MG63 (cell line): ENCODE results near the gene IDH2. TPM values are rescaled to one million over a fixed set of nuclear protein-coding genes. Genes with fewer than 3 reads are reported as not detected.
"Not testable (repeated sequence)": the region's sequence is repeated elsewhere in the genome, so short reads cannot be mapped to it uniquely, and the experiment has no call there.

Experiments
- DNase-seq: peaks from one replicate; pipeline ENCODE4 v3.0.0-alpha.2; 2020
- H3K27me3 ChIP-seq: fragments of 250-450 bp; sonication (Bioruptor Pico); 2 replicates; pipeline ENCODE4 v1.5.1; 2020; ENCODE audit warnings: mild to moderate bottlenecking, moderate library complexity
- H3K36me3 ChIP-seq: fragments of 250-450 bp; sonication (Bioruptor Pico); 2 replicates; pipeline ENCODE4 v1.5.1; 2020; ENCODE audit warnings: mild to moderate bottlenecking, moderate library complexity
- H3K4me3 ChIP-seq: fragments of 250-450 bp; sonication (Bioruptor Pico); 2 replicates; pipeline ENCODE4 v1.5.1; 2020; ENCODE audit warnings: mild to moderate bottlenecking, moderate library complexity
- H3K9me3 ChIP-seq: fragments of 250-450 bp; sonication (Bioruptor Pico); 2 replicates; pipeline ENCODE4 v1.5.1; 2020; ENCODE audit warnings: mild to moderate bottlenecking, moderate library complexity
- total RNA-seq: library from RNA; depleted of rRNA; stranded (reverse); fragments of >200 nt; shearing (Covaris generic); gene quantifications from 2 replicates; pipeline ENCODE4 v1.2.3, GENCODE V29; 2014; ENCODE audit warnings: low replicate concordance

Gene IDH2
- total RNA-seq, 1 experiment from 2014 or later: 57.2 TPM

GRCh38 chr15:90078965-90079364, 23.3 kb downstream of the IDH2 start:
- H3K36me3 ChIP-seq: peaks cover 26% of the 10 kb centered on the region
- no peak overlapping the region for H3K4me3 ChIP-seq
- no peaks in the 10 kb centered on the region for H3K27me3 ChIP-seq
- no peak for DNase-seq
- H3K9me3 ChIP-seq: no peaks in the 10 kb centered on the region

DNA sequence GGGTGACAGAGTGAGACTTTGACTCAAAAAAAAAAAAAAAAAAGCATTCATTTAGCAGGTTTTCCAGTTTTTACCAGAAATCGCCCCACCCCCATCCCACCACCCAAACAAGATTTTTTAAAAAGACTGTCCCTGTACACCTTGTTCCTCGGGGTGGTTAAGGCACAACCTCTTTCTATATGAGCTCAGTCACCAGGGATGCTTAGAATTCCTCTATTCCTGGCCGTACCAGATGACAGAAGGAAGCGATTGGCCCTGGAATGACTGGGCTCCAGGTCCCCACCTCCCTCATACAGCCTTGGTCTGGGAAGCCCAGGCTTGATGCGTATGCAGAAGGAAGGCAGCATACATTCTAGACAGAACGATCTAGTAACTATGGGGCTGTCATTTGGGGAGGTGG, 25.6 kb downstream of the IDH2 start:
- H3K4me3 ChIP-seq: no peak overlapping the region
- no peaks in the 10 kb centered on the region for H3K27me3 ChIP-seq
- no peaks in the 10 kb centered on the region for H3K9me3 ChIP-seq
- DNase-seq: no peak
- peaks cover 32% of the 10 kb centered on the region for H3K36me3 ChIP-seq

GRCh38 chr15:90075420-90076289, 26.6 kb downstream of the IDH2 start:
- DNase-seq: no peak
- Histone ChIP-seq H3K9me3 (no peaks in the 10 kb centered on the region), H3K27me3 (no peaks in the 10 kb centered on the region), H3K36me3 (peaks cover 34% of the 10 kb centered on the region), H3K4me3 (no peak overlapping the region)

- no peak overlapping the region for H3K4me3 ChIP-seq
- H3K9me3 ChIP-seq: no peaks in the 10 kb centered on the region
- peaks cover 35% of the 10 kb centered on the region for H3K36me3 ChIP-seq
- no peaks in the 10 kb centered on the region for H3K27me3 ChIP-seq
- DNase-seq: no peak
Measured at GRCh38 chr15:90074916-90075315, 27.4 kb downstream of the IDH2 start.

DNA sequence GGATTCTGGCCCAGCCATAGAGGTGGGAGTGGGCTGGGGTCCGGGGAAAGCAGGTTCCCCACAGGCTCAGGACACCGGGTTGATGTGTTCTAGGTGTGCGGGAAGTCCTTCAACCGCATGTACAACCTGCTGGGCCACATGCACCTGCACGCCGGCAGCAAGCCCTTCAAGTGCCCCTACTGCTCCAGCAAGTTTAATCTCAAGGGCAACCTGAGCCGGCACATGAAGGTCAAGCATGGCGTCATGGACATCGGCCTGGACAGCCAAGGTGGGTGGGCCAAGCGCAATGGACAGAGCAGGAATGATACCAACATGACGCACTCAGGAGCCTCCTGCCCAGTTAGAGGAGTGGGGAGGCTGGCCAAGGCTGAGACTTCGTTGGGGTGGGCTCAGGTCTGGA, 28.2 kb downstream of the IDH2 start:
- no peaks in the 10 kb centered on the region for H3K9me3 ChIP-seq
- no peak overlapping the region for H3K4me3 ChIP-seq
- H3K36me3 ChIP-seq: peaks cover 29% of the 10 kb centered on the region
- no peak for DNase-seq
- no peaks in the 10 kb centered on the region for H3K27me3 ChIP-seq

DNA sequence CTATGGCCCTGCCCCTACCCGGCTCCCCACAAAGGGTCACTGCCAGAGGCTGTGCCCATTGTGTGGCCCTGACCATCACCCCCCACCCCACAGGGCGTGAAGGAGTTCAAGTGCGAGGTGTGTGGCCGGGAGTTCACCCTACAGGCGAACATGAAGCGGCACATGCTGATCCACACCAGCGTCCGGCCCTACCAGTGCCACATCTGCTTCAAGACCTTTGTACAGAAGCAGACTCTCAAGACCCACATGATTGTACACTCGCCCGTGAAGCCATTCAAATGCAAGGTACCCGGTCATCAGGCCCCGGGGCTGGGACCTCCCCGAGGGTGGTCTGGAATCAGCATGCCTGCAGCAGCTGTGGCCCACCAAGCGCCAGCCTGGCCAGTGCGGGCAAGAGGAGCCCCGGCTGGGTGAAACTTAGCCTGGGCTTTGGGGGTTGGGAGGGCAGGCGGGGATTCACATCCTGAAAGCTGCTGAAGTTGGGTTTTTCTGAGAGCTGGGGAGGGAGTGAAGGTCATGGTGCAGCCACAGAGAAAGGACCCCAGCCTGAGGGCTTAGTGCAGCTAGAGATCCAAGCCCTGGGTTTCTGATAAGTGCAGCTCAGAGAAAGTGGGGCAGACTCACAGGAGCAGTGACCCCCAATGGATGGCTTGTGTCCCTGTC, 29.2 kb downstream of the IDH2 start:
- Histone ChIP-seq H3K4me3 (no peak overlapping the region), H3K9me3 (no peaks in the 10 kb centered on the region)
- DNase-seq: no peak

DNA sequence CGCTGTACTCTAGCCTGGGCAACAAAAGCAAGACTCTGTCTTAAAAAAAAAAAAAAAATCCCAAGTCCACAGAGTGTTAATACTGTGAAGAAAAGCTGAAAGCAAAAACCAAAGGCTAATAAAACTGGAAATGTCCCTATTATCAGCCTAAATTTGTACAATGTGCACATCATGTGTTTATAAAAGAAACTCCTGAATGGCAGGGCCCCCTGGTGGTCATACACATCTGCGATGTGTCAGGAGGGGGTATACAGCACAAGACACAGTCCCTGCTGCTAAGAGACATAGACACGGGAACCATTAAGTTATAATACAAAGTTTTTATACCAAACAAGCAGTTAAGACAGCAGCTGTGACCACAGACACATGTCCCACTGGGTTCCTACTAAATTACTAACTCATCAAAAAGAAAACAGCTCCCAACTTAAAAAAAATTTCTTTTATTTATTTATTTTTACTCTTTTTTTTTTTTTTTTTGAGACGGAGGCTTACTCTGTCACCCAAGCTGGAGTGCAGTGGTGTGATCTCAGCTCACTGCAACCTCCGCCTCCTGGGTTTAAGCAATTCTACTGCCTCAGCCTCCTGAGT, 31.0 kb downstream of the IDH2 start:
- H3K36me3 ChIP-seq: peaks cover 18% of the 10 kb centered on the region
- H3K4me3 ChIP-seq: no peak overlapping the region
- H3K27me3 ChIP-seq: no peaks in the 10 kb centered on the region
- H3K9me3 ChIP-seq: no peaks in the 10 kb centered on the region
- DNase-seq: peak; percentile 66

More for the DNA sequence above, 29.2 kb downstream of the IDH2 start:
- H3K36me3 ChIP-seq: peaks cover 22% of the 10 kb centered on the region
- no peaks in the 10 kb centered on the region for H3K27me3 ChIP-seq

GRCh38 chr15:90070623-90071022, 31.6 kb downstream of the IDH2 start:
- not testable (repeated sequence) for H3K9me3 ChIP-seq, H3K4me3 ChIP-seq, H3K27me3 ChIP-seq, DNase-seq
- peaks cover 11% of the 10 kb centered on the region for H3K36me3 ChIP-seq

GRCh38 chr15:90067953-90068606, 34.2 kb downstream of the IDH2 start:
- no peaks in the 10 kb centered on the region for H3K9me3 ChIP-seq
- DNase-seq: no peak
- no peak overlapping the region for H3K4me3 ChIP-seq
- H3K27me3 ChIP-seq: no peaks in the 10 kb centered on the region
- H3K36me3 ChIP-seq: peaks cover 11% of the 10 kb centered on the region

- no peak overlapping the region for H3K4me3 ChIP-seq
- no peak for DNase-seq
- peaks cover 5% of the 10 kb centered on the region for H3K36me3 ChIP-seq
- no peaks in the 10 kb centered on the region for H3K9me3 ChIP-seq
- H3K27me3 ChIP-seq: no peaks in the 10 kb centered on the region
Measured at GRCh38 chr15:90067181-90067952, 34.9 kb downstream of the IDH2 start.

GRCh38 chr15:90065682-90066049, 36.6 kb downstream of the IDH2 start:
- Histone ChIP-seq H3K27me3 (no peaks in the 10 kb centered on the region), H3K9me3 (no peaks in the 10 kb centered on the region), H3K4me3 (no peak overlapping the region), H3K36me3 (peaks cover 3% of the 10 kb centered on the region)
- DNase-seq: no peak

DNA sequence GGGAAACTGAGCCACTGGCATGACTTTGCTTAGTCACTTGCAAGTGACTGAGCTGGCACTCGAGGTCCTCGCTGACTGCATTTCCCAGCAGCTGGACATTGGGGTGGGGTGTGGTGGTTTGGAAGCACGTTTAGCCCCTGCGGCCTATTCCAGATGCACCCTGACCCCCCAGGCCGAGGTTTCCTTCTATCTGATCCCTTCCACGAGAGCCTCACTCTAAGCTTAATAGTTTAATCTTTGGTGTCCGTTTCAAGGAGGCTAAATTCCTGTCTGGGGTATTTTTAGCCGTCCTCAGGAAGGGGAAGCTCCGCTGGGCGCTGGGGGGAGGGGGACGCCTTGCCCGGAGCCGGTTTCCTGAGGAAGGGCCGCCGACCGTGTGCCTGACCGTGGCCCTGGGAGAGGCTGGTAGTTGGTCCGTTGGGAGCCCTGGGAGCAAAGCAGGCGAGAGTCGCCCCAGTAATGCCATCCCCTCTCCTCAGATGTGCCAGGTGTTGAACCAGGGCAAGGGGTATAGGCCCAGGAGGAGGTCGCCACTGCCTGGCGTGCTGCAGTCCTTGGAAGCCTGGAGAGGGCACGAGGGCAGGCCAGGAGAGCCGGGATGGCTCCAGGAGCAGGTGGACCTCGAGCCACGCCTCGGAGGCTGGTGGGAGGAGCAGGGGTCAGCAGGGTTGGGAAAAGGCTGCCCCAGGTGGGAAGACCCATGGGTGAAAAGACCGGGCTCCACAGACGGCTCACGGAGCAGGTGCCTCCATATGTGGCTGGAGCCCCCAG, 37.2 kb downstream of the IDH2 start:
- peaks cover 2% of the 10 kb centered on the region for H3K36me3 ChIP-seq
- no peak for DNase-seq
- no peaks in the 10 kb centered on the region for H3K27me3 ChIP-seq
- no peaks in the 10 kb centered on the region for H3K9me3 ChIP-seq
- no peak overlapping the region for H3K4me3 ChIP-seq

GRCh38 chr15:90063770-90064247, 38.5 kb downstream of the IDH2 start:
- no peak for DNase-seq
- Histone ChIP-seq H3K36me3 (no peaks in the 10 kb centered on the region; the same call in 1 of the 2 replicates), H3K9me3 (no peaks in the 10 kb centered on the region), H3K27me3 (no peaks in the 10 kb centered on the region), H3K4me3 (no peak overlapping the region)

DNA sequence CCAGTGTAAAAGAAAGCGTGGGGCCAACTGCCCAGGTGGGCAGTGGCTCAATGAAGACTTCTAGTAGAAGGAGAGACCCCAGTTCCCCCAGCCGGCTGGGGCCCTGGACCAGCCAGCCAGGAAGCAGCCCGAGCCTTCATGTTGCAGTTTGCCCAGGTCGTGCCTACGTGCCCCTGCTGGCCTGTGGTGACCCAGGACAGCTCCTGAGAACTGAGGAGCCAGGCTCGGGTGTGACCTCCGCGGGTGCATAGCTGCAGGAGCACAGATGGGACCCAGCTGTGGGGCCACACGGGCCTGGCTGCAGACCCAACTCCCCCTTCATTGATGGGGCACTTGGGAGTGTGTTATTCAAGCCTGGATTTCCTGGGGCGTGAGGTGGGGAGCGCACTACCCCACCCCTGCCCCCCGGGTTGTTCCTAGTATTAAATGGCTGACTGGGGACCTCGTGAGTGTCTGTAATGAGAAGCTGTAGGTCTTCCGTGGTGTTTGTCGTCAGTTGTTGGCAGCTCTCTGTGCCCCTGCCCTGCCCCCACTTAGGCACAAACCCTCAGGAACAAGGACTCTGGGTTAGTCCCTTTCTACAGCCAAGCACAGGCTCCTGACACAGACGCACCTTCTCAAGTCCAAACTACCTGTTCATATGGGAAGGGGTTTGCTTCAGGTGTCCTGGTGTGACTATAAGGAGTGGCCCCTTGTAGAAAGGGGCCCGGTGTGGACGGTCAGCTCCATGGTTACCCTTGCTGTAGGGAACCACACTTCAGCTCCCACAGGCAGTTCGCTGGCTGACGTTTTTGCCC, 39.1 kb downstream of the IDH2 start:
- no peak for DNase-seq

GRCh38 chr15:90062462-90062932, 39.8 kb downstream of the IDH2 start:
- no peak for DNase-seq
- Histone ChIP-seq H3K9me3 (no peaks in the 10 kb centered on the region), H3K27me3 (no peaks in the 10 kb centered on the region), H3K4me3 (no peak overlapping the region), H3K36me3 (no peaks in the 10 kb centered on the region)

More for the DNA sequence above, 39.1 kb downstream of the IDH2 start:
- H3K27me3 ChIP-seq: no peaks in the 10 kb centered on the region
- no peaks in the 10 kb centered on the region for H3K36me3 ChIP-seq
- no peaks in the 10 kb centered on the region for H3K9me3 ChIP-seq
- H3K4me3 ChIP-seq: no peak overlapping the region
